ACC112 (cell line): Measurements from ENCODE around the gene RNF43.

Source experiments
- H2AFZ ChIP-seq: fragments of 200-600 bp; sonication (generic); one replicate; pipeline ENCODE4 v1.6.0; 2017; ENCODE audit warnings: antibody characterized with exemption, low read length; ENCODE audit not compliant: unreplicated experiment
- H3K27ac ChIP-seq: fragments of 200-600 bp; sonication (generic); 2 replicates; pipeline ENCODE4 v1.5.1; 2014; ENCODE audit warnings: low read depth, mild to moderate bottlenecking, antibody characterized with exemption, low read length, moderate library complexity
- H3K27me3 ChIP-seq: fragments of 200-600 bp; sonication (generic); 2 replicates; pipeline ENCODE4 v1.6.1; 2014; ENCODE audit warnings: mild to moderate bottlenecking, antibody characterized with exemption, low read length, moderate library complexity, mixed read lengths; ENCODE audit not compliant: insufficient read depth
- H3K36me3 ChIP-seq: fragments of 200-600 bp; sonication (generic); 2 replicates; pipeline ENCODE4 v1.6.1; 2016; ENCODE audit warnings: mild to moderate bottlenecking, antibody characterized with exemption, low read length, moderate library complexity, mixed read lengths; ENCODE audit not compliant: insufficient read depth
- H3K4me1 ChIP-seq: fragments of 200-600 bp; sonication (generic); one replicate; pipeline ENCODE4 v1.6.1; 2016; ENCODE audit warnings: low read length, mixed read lengths; ENCODE audit not compliant: insufficient read depth, unreplicated experiment, control insufficient read depth
- H3K4me3 ChIP-seq: fragments of 200-600 bp; sonication (generic); 2 replicates; pipeline ENCODE4 v1.5.1; 2014; ENCODE audit warnings: mild to moderate bottlenecking, low read depth, low read length
- H3K79me2 ChIP-seq: fragments of 200-600 bp; sonication (generic); one replicate; pipeline ENCODE4 v1.6.0; 2016; ENCODE audit warnings: low read length; ENCODE audit not compliant: control insufficient read depth, unreplicated experiment, insufficient read depth

RNF43 gene

GRCh38 chr17:58373003-58373402, 44.3 kb downstream of the RNF43 start:
- H3K79me2 ChIP-seq = no peaks in the 10 kb centered on the region
- H3K4me3 ChIP-seq = no peak overlapping the region
- no peaks in the 10 kb centered on the region for H3K36me3 ChIP-seq
- no peak overlapping the region for H3K27ac ChIP-seq
- no peaks in the 10 kb centered on the region for H3K4me1 ChIP-seq
- H2AFZ ChIP-seq = no peak overlapping the region
- H3K27me3 ChIP-seq = peaks cover 46% of the 10 kb centered on the region

- Histone ChIP-seq H3K4me1 (no peaks in the 10 kb centered on the region), H3K27me3 (peaks cover 39% of the 10 kb centered on the region), H3K79me2 (no peaks in the 10 kb centered on the region), H3K4me3 (no peak overlapping the region), H3K27ac (no peak overlapping the region), H2AFZ (no peak overlapping the region), H3K36me3 (no peaks in the 10 kb centered on the region)
Measured at GRCh38 chr17:58371300-58371950, 45.9 kb downstream of the RNF43 start.

- H3K27ac ChIP-seq = no peak overlapping the region
- no peak overlapping the region for H2AFZ ChIP-seq
- no peak overlapping the region for H3K4me3 ChIP-seq
- no peaks in the 10 kb centered on the region for H3K79me2 ChIP-seq
- H3K27me3 ChIP-seq = peaks cover 41% of the 10 kb centered on the region
- H3K36me3 ChIP-seq = no peaks in the 10 kb centered on the region
- no peaks in the 10 kb centered on the region for H3K4me1 ChIP-seq
Measured at GRCh38 chr17:58370716-58371115, 46.6 kb downstream of the RNF43 start.

GRCh38 chr17:58370309-58370708, 47.0 kb downstream of the RNF43 start:
- H2AFZ ChIP-seq = no peak overlapping the region
- H3K36me3 ChIP-seq = no peaks in the 10 kb centered on the region
- no peak overlapping the region for H3K4me3 ChIP-seq
- H3K79me2 ChIP-seq = no peaks in the 10 kb centered on the region
- no peaks in the 10 kb centered on the region for H3K4me1 ChIP-seq
- H3K27ac ChIP-seq = no peak overlapping the region
- peaks cover 39% of the 10 kb centered on the region for H3K27me3 ChIP-seq

- no peak overlapping the region for H2AFZ ChIP-seq
- H3K27me3 ChIP-seq = peaks cover 48% of the 10 kb centered on the region
- H3K79me2 ChIP-seq = no peaks in the 10 kb centered on the region
- no peaks in the 10 kb centered on the region for H3K4me1 ChIP-seq
- no peak overlapping the region for H3K4me3 ChIP-seq
- no peak overlapping the region for H3K27ac ChIP-seq
- no peaks in the 10 kb centered on the region for H3K36me3 ChIP-seq
Measured at GRCh38 chr17:58369214-58370031, 47.9 kb downstream of the RNF43 start.

GRCh38 chr17:58368860-58369213, 48.5 kb downstream of the RNF43 start:
- Histone ChIP-seq H3K27me3 (peaks cover 52% of the 10 kb centered on the region), H2AFZ (no peak overlapping the region), H3K4me1 (no peaks in the 10 kb centered on the region), H3K79me2 (no peaks in the 10 kb centered on the region), H3K36me3 (no peaks in the 10 kb centered on the region), H3K4me3 (no peak overlapping the region), H3K27ac (no peak overlapping the region)
